Caco-2 (cell line): ENCODE data around the gene RAX. TPM values are rescaled to one million over a fixed set of nuclear protein-coding genes. Genes with fewer than 3 reads are reported as not detected.

Experiments
- BruUV-seq: library from RNA; stranded (reverse); fragments of 400-500 nt; replicated peaks from 2 replicates; lab custom pipeline; 2021; lab: Mats Ljungman, UMichigan
- CTCF ChIA-PET: fragments of 300-600 bp; sonication (Branson Sonifier 250); formaldehyde crosslinking; loops from one replicate; lab custom pipeline; 2022; ENCODE audit warnings: antibody characterized with exemption; lab: Charles Lee
- POLR2A ChIA-PET: fragments of 300-600 bp; sonication (Branson Sonifier 250); formaldehyde crosslinking; loops from one replicate; lab custom pipeline; 2022; ENCODE audit warnings: antibody characterized with exemption; lab: Charles Lee
- DNase-seq, 2 experiments: peaks; one replicate each; pipeline versions ENCODE4 v3.0.0 to v3.0.0-alpha.2; 2020 to 2022
- H3K27me3 ChIP-seq: replicated peaks from 2 replicates; pipeline ENCODE4 v1.6.0; 2011; ENCODE audit warnings: low read length; ENCODE audit not compliant: control insufficient read depth, insufficient read depth
- H3K36me3 ChIP-seq: 2 replicates; pipeline ENCODE4 v1.5.1; 2011; ENCODE audit warnings: low read length; ENCODE audit not compliant: control insufficient read depth, insufficient read depth
- H3K4me1 ChIP-seq: fragments of 250-450 bp; sonication (Bioruptor Pico); 2 replicates; pipeline ENCODE4 v1.5.1; 2020; ENCODE audit warnings: mild to moderate bottlenecking
- H3K4me3 ChIP-seq: 2 replicates; pipeline ENCODE4 v1.5.1; 2011; ENCODE audit warnings: low read depth, mild to moderate bottlenecking, control low read depth, low read length
- H3K9me3 ChIP-seq: fragments of 250-450 bp; sonication (Bioruptor Pico); 2 replicates; pipeline ENCODE4 v1.5.1; 2020; ENCODE audit warnings: mild to moderate bottlenecking, moderate library complexity
- H3K27ac Mint-ChIP-seq: one replicate; pipeline ENCODE4 v1.8.0; 2022; ENCODE audit warnings: mixed read lengths; ENCODE audit not compliant: unreplicated experiment
- H3K27me3 Mint-ChIP-seq: one replicate; pipeline ENCODE4 v1.8.0; 2022; ENCODE audit warnings: mixed read lengths; ENCODE audit not compliant: insufficient read depth, unreplicated experiment
- H3K36me3 Mint-ChIP-seq: one replicate; pipeline ENCODE4 v1.8.0; 2022; ENCODE audit warnings: mild to moderate bottlenecking, mixed read lengths; ENCODE audit not compliant: insufficient read depth, unreplicated experiment
- H3K4me1 Mint-ChIP-seq: one replicate; pipeline ENCODE4 v1.8.0; 2022; ENCODE audit warnings: low read depth, mixed read lengths; ENCODE audit not compliant: unreplicated experiment
- H3K4me3 Mint-ChIP-seq: one replicate; pipeline ENCODE4 v1.8.0; 2022; ENCODE audit warnings: mild to moderate bottlenecking, moderate library complexity, mixed read lengths; ENCODE audit not compliant: unreplicated experiment
- H3K9me3 Mint-ChIP-seq: one replicate; pipeline ENCODE4 v1.8.0; 2022; ENCODE audit warnings: mixed read lengths; ENCODE audit not compliant: unreplicated experiment
- intact Hi-C: fragments of 100-400 bp; cut with micrococcal nuclease; formaldehyde crosslinking; loops from one replicate; pipeline ENCODE4 v1.10.0; 2022; ENCODE audit not compliant: unreplicated experiment
- total RNA-seq: library from RNA; stranded (reverse); gene quantifications from 2 replicates; pipeline ENCODE4 v1.2.3, GENCODE V29; 2022
- TF ChIP-seq, protein P1 (sequence below), 2 experiments: fragments of 200-600 bp in 1 of 2; IDR thresholded peaks; 1 replicate in 1 of 2; 2 replicates in 1 of 2; pipeline versions ENCODE4 v1.5.1 to v1.8.0; 2011 to 2022; ENCODE audit warnings: antibody characterized with exemption in 1 of 2, control low read depth in 1 of 2, inconsistent platforms in 1 of 2, low read depth in 1 of 2, low read length in 1 of 2, mild to moderate bottlenecking in 1 of 2, moderate library complexity in 1 of 2; ENCODE audit not compliant: insufficient read depth in 1 of 2, severe bottlenecking in 1 of 2, unreplicated experiment in 1 of 2

RAX gene
- total RNA-seq, 1 experiment from 2014 or later = not detected

DNA sequence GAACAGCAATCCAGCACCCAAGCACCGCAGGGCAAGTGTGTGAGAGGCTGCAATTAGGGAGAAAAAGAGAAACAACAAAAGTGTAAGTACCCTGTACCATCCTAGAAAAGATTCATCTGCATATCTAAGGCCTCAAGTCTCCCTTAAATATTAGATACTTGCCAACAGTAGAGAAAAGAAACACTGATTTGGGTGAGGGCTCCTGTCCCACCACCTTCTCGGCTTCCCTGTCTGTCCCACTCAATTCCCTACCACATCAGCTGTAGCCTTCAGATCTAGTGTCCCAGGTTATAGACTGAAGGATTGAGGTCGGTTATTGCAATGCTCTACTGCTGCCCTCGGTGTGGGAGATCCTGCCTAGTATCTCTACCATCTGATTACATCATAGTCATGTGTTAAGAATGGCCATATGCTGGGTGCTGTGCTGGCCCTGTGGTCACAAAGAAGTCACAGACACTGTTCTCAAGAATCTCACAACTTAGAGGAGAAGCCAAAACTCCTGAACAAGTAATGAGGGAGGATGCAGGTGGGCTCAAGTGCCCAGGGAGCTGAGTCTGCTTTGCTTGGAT is 2.5 kb downstream of the RAX start:
- no peak overlapping the region for H3K27ac Mint-ChIP-seq
- H3K9me3 Mint-ChIP-seq = no peaks in the 10 kb centered on the region
- no peak overlapping the region for H3K4me3 Mint-ChIP-seq
- Histone ChIP-seq H3K27me3 (no peaks in the 10 kb centered on the region), H3K4me1 (no peaks in the 10 kb centered on the region), H3K36me3 (no peaks in the 10 kb centered on the region), H3K9me3 (no peaks in the 10 kb centered on the region), H3K4me3 (no peak overlapping the region)
- ChIA-PET CTCF (no interaction called here), POLR2A (no interaction called here)
- no peaks in the 10 kb centered on the region for H3K36me3 Mint-ChIP-seq
- no peaks in the 10 kb centered on the region for H3K4me1 Mint-ChIP-seq
- TF ChIP-seq, protein P1, sequence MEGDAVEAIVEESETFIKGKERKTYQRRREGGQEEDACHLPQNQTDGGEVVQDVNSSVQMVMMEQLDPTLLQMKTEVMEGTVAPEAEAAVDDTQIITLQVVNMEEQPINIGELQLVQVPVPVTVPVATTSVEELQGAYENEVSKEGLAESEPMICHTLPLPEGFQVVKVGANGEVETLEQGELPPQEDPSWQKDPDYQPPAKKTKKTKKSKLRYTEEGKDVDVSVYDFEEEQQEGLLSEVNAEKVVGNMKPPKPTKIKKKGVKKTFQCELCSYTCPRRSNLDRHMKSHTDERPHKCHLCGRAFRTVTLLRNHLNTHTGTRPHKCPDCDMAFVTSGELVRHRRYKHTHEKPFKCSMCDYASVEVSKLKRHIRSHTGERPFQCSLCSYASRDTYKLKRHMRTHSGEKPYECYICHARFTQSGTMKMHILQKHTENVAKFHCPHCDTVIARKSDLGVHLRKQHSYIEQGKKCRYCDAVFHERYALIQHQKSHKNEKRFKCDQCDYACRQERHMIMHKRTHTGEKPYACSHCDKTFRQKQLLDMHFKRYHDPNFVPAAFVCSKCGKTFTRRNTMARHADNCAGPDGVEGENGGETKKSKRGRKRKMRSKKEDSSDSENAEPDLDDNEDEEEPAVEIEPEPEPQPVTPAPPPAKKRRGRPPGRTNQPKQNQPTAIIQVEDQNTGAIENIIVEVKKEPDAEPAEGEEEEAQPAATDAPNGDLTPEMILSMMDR (IDR thresholded peaks at IDR 0.05; ENCODE audit: insufficient read depth in 1 of 2, low read depth in 1 of 2, low read length in 1 of 2, severe bottlenecking in 1 of 2, unreplicated experiment in 1 of 2) = no peak
- intact Hi-C loops = no loop called here
- H3K27me3 Mint-ChIP-seq = peaks cover 20% of the 10 kb centered on the region
- BruUV-seq = no TSS peak
- DNase-seq = no peak

DNA sequence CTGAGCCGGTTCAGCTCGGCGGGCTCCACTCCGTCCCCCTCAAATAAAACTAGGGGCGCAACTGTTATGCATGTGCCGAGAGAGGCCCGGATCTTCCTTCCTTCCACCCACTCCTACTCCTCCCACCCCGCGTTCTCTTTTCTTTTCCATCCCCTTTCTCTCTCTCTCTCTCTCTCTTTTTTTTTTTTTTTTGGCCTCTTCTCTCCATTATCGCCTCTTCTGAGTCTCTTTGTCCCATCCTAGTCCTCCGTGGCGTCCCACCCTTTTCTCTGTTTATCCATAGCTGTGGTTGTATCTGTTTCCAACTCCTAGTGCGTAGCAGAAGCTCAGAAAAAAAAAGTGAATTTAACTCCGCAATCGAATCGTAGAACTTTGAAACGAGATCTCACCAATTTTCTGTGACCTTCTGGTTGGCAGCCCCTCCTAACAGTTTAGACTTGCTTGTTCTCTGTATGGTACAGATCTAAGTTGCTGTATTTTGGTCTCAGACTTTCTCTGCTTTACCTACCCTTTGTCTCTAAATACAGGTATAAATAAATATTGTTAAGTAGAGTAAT is 3.6 kb downstream of the RAX start:
- Mint-ChIP-seq H3K36me3 (no peaks in the 10 kb centered on the region), H3K4me1 (no peaks in the 10 kb centered on the region), H3K9me3 (no peaks in the 10 kb centered on the region), H3K4me3 (peak overlapping the region; percentile 67), H3K27me3 (peaks cover 19% of the 10 kb centered on the region), H3K27ac (no peak overlapping the region)
- DNase-seq = no peak
- POLR2A ChIA-PET = no interaction called here
- Histone ChIP-seq H3K9me3 (no peaks in the 10 kb centered on the region), H3K4me3 (peak overlapping the region; percentile 25), H3K27me3 (no peaks in the 10 kb centered on the region), H3K4me1 (no peaks in the 10 kb centered on the region), H3K36me3 (no peaks in the 10 kb centered on the region)
- TF ChIP-seq, protein P1 (IDR thresholded peaks at IDR 0.05; ENCODE audit: insufficient read depth in 1 of 2, low read depth in 1 of 2, low read length in 1 of 2, severe bottlenecking in 1 of 2, unreplicated experiment in 1 of 2) = no peak
- CTCF ChIA-PET = interaction anchor here (1.5 kb wide), 1 partner anchor 21 kb away, joined by 6 read pairs; no protein-coding TSS in a partner anchor
- BruUV-seq = no TSS peak
- intact Hi-C loops = loop anchor here (10.0 kb wide), 1 partner anchor 185 kb away; no protein-coding TSS in a partner anchor

DNA sequence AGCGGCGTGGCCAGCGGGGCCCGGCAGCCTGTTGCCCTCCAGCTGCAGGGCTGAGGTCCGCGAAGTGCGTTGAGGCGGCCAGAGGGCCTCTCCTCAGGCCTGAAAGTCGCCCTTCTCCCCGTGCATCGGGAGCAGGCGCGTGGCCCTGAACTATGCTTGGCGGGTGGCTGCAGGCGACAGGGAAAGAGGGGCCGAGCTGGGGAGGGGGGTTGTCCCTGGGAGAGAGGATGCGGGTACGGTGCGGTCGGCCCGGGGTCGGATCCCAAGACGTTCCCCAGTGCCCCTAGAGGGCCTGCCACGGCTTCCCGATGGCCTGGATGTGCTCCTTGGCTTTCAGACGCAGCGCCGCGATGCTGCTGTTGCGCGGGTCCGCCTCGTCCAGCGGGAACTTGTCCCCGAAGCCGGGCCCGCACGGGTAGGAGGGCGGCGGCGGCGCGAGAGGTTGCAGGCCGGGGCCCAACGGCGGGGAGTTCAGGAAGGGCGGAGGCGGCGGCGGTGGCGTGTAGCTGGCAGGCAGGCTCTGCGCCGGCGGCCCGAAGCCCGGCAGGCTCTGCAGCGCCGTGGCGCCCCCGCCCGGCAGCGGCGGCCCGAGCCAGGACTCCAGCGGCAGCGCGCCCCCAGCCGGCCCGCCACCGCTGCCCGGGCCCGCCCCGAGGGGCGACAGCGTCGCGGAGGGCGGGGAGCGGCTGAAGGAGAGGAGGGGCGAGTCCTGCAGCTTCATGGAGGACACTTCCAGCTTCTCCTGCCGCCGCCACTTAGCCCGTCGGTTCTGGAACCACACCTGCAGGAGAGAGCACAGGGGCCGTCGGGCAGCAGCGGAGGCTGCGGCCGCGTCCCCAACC is 4.3 kb downstream of the RAX start:
- TF ChIP-seq, protein P1 (IDR thresholded peaks at IDR 0.05; ENCODE audit: insufficient read depth in 1 of 2, low read depth in 1 of 2, low read length in 1 of 2, severe bottlenecking in 1 of 2, unreplicated experiment in 1 of 2) = no peak
- Mint-ChIP-seq H3K4me3 (peak overlapping the region; percentile 67), H3K27me3 (peaks cover 18% of the 10 kb centered on the region), H3K4me1 (no peaks in the 10 kb centered on the region), H3K27ac (no peak overlapping the region), H3K9me3 (no peaks in the 10 kb centered on the region), H3K36me3 (no peaks in the 10 kb centered on the region)
- no TSS peak for BruUV-seq
- no peaks in the 10 kb centered on the region for H3K36me3 ChIP-seq
- no peaks in the 10 kb centered on the region for H3K9me3 ChIP-seq
- DNase-seq = peak; percentile 40 to 68
- H3K4me1 ChIP-seq = no peaks in the 10 kb centered on the region
- H3K27me3 ChIP-seq = no peaks in the 10 kb centered on the region
- H3K4me3 ChIP-seq = peak overlapping the region; percentile 31
- ChIA-PET CTCF (interaction anchor here (1.5 kb wide), 1 partner anchor 20 kb away, joined by 6 read pairs; no protein-coding TSS in a partner anchor), POLR2A (no interaction called here)
- intact Hi-C loops = loop anchor here (10.0 kb wide), 1 partner anchor 184 kb away; no protein-coding TSS in a partner anchor
